ENCODE measurements around the gene NR3C1. TPM values are rescaled to one million over a fixed set of nuclear protein-coding genes. Genes with fewer than 3 reads are reported as not detected.

NR3C1 gene
- total RNA-seq, 1 experiment from 2014 or later: 16.0 TPM

- no peak for ATAC-seq
- H3K9ac ChIP-seq (ENCODE audit: low read length): no peak overlapping the region
- H3K79me2 ChIP-seq (ENCODE audit: insufficient read depth, low read length): no peaks in the 10 kb centered on the region
- H3K4me3 ChIP-seq (replicated peaks in 1 of 2; ENCODE audit: low read depth in 1 of 2, low read length in 2 of 2): no peak overlapping the region
- no peaks in the 10 kb centered on the region for H3K36me3 ChIP-seq (ENCODE audit: control insufficient read depth in 1 of 2, insufficient read depth in 2 of 2, low read length in 2 of 2)
- ChIA-PET RAD21 (ENCODE audit: low non-redundant PET in 1 of 2, low total read pairs in 2 of 2, uncharacterized antibody in 2 of 2, unreplicated experiment in 2 of 2) (no interaction called here), POLR2A (no interaction called here), CTCF (no interaction called here)
- no peaks in the 10 kb centered on the region for H3K27me3 ChIP-seq (ENCODE audit: insufficient read depth, low read length)
- intact Hi-C loops (cut with micrococcal nuclease): no loop called here
- BruUV-seq (replicated peaks): no TSS peak
- TF ChIP-seq ATF3 (IDR thresholded peaks at IDR 0.05) (no peak), ELF1 (IDR thresholded peaks at IDR 0.05; ENCODE audit: borderline replicate concordance, low read depth) (no peak), ZNF274 (IDR thresholded peaks at IDR 0.05; ENCODE audit: low read depth, low read length) (no peak), SRF (IDR thresholded peaks at IDR 0.05; ENCODE audit: low read depth) (no peak), ZFX (IDR thresholded peaks at IDR 0.05) (no peak), EZH2phosphoT487 (IDR thresholded peaks at IDR 0.05; ENCODE audit: borderline replicate concordance) (no peak), TCF7L2 (IDR thresholded peaks at IDR 0.05; ENCODE audit: borderline replicate concordance, extremely low read depth, insufficient read depth, insufficient read length) (no peak), ZBTB33 (IDR thresholded peaks at IDR 0.05; ENCODE audit: extremely low read depth, insufficient replicate concordance, low read length) (no peak), POLR2AphosphoS5 (IDR thresholded peaks at IDR 0.05; ENCODE audit: low read depth, low read length) (no peak), MAX (IDR thresholded peaks at IDR 0.05) (no peak), POLR2A (IDR thresholded peaks at IDR 0.05; ENCODE audit: borderline replicate concordance, extremely low read depth, insufficient read depth, insufficient read length) (no peak), YY1 (IDR thresholded peaks at IDR 0.05; ENCODE audit: extremely low read depth, insufficient replicate concordance, low read depth, low read length) (no peak), EZH2 (IDR thresholded peaks at IDR 0.05) (no peak), REST (IDR thresholded peaks at IDR 0.05; ENCODE audit: low read depth) (no peak)
- no peak overlapping the region for H2AFZ ChIP-seq (ENCODE audit: low read depth, low read length, poor library complexity, severe bottlenecking)
- H3K4me2 ChIP-seq (ENCODE audit: low read length): no peak overlapping the region
- no peaks in the 10 kb centered on the region for H3K9me2 ChIP-seq (ENCODE audit: insufficient read depth)
- no peaks in the 10 kb centered on the region for H3K9me3 ChIP-seq (ENCODE audit: control insufficient read depth in 1 of 2, insufficient read depth in 1 of 2, low read depth in 1 of 2, low read length in 2 of 2)
- DNase-seq (ENCODE audit: low read depth, low spot score): no peak
- no peak overlapping the region for H3K27ac ChIP-seq (ENCODE audit: low read depth, low read length)
- H3K4me1 ChIP-seq (ENCODE audit: control insufficient read depth in 1 of 2, insufficient read depth in 2 of 2, low read length in 2 of 2): no peaks in the 10 kb centered on the region
- H4K20me1 ChIP-seq (ENCODE audit: insufficient read depth): no peaks in the 10 kb centered on the region
These were observed 37.1 kb upstream of the NR3C1 start for GRCh38 chr5:143440448-143441115.

Measured in HCT116 (cell line).